Adipocyte (in vitro differentiated cells): ENCODE results near the gene TENT5C.

Source experiments
- DNase-seq: peaks from one replicate; pipeline ENCODE4 v3.0.0-alpha.2; 2015; ENCODE audit warnings: low read depth
- H3K27me3 ChIP-seq: replicated peaks from 2 replicates; pipeline ENCODE4 v1.7.0; 2013; ENCODE audit warnings: mild to moderate bottlenecking, low read length, moderate library complexity; ENCODE audit not compliant: control insufficient read depth, insufficient read depth
- H3K36me3 ChIP-seq: 2 replicates; pipeline ENCODE4 v1.7.0; 2013; ENCODE audit warnings: low read length, mild to moderate bottlenecking, moderate library complexity; ENCODE audit not compliant: control insufficient read depth, insufficient read depth, severe bottlenecking
- H3K4me1 ChIP-seq: 2 replicates; pipeline ENCODE4 v1.7.0; 2013; ENCODE audit warnings: mild to moderate bottlenecking, low read length, moderate library complexity; ENCODE audit not compliant: control insufficient read depth, insufficient read depth
- H3K4me3 ChIP-seq: 2 replicates; pipeline ENCODE4 v1.7.0; 2013; ENCODE audit warnings: mild to moderate bottlenecking, low read length, moderate library complexity
- H3K9ac ChIP-seq: 2 replicates; pipeline ENCODE4 v1.7.0; 2013; ENCODE audit warnings: mild to moderate bottlenecking, low read length, moderate library complexity
- H3K9me3 ChIP-seq: 2 replicates; pipeline ENCODE4 v1.7.0; 2013; ENCODE audit warnings: mild to moderate bottlenecking, low read length, moderate library complexity; ENCODE audit not compliant: control insufficient read depth

Gene TENT5C

DNA sequence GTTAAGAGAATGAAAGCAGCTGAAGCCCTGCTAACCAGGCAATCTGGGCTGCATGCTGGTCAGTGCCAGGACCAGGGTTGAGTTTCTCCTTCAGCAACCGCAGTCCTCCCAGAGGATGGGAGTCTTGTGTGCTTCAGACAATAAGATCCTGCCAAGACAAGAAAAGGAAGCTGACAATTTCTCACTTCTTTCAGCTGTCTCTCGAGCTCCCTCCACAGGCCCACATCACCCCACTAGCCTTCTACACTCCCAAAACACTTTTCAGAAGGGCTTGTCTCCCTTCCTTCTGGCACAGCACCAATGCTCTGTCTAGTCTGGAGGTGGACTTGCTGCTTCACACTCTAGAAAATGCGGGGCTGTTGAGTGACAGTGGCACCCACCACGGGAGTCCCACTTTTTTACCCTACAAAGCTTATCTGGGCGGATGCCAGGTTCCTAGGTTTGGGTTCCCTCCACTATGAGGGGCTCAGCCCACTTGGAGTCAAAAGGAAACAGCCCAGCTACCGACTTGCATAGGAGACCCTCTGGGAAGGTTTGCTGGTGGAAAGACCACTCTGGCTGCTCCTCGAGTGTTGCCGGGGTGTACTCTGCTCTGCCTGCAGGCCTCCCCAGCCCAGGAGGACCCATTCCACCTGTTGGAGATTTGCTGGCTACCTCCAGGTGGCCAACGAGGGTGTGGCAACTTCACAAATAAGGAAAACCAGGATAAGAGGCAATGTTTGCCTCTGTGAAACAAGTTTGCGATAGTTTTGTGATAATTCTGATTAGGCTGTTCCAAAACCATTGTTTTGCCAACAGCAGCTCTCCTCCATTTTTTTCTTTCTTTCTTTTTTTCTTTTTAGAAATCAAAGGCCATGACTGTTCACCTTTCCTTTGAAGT, 68.9 kb downstream of the TENT5C start:
- no peak overlapping the region for H3K4me3 ChIP-seq
- no peaks in the 10 kb centered on the region for H3K9me3 ChIP-seq
- no peak for DNase-seq
- no peaks in the 10 kb centered on the region for H3K36me3 ChIP-seq
- no peak overlapping the region for H3K9ac ChIP-seq
- H3K4me1 ChIP-seq = peaks cover 42% of the 10 kb centered on the region
- no peaks in the 10 kb centered on the region for H3K27me3 ChIP-seq

DNA sequence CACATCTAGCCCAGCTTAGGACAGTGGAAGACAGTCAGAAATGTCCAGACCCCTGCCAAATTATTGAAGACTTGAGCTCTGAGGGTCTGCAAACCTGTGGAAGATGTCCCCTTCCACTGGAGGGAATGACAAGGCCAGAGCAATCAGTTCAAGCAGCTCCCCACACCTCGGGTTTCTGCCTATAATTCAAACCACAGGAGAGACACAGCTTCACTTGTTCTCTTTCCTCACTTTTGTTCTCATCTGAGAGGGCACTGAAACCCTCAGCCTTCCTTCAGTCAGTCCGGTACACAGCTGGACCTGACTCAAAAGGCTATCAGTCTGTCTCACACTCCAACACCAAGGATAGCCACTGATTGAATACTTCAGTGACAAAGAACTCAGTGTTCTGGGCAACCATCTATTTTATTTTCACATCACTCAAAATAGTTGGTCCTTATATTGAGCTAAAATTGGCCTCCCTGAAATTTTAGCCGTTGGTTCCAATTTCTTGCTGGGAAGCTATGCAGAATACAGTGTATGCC, 70.1 kb downstream of the TENT5C start:
- DNase-seq = no peak
- no peaks in the 10 kb centered on the region for H3K27me3 ChIP-seq
- H3K36me3 ChIP-seq = no peaks in the 10 kb centered on the region
- no peaks in the 10 kb centered on the region for H3K9me3 ChIP-seq
- no peak overlapping the region for H3K4me3 ChIP-seq
- no peak overlapping the region for H3K9ac ChIP-seq
- peaks cover 41% of the 10 kb centered on the region for H3K4me1 ChIP-seq

DNA sequence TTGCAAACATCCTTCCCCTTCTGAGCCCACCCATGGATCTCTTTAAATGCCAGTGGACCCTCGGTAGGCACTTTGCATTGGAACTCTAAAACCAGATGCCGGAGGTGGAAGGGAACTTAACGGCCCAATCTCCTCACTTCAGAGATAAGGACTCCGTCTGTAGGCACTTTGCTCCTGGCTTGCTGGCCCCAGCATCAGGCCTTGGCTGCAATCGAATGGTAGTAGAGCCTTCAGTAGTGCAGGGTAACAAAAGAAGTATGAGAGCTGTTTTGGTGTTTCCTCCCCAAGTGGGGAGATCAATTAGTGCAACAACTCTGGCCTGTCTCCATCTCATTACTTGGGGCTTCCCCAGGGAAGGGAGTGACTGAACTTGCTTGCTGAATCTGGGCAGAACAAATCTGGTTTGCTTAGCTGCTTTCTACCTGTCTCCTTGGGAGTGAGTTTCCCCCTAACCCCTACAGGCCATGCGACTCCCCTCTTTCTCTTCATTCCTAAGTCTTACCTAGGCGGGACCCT, 70.8 kb downstream of the TENT5C start:
- H3K9ac ChIP-seq = no peak overlapping the region
- H3K36me3 ChIP-seq = no peaks in the 10 kb centered on the region
- no peaks in the 10 kb centered on the region for H3K9me3 ChIP-seq
- DNase-seq = no peak
- H3K27me3 ChIP-seq = no peaks in the 10 kb centered on the region
- H3K4me1 ChIP-seq = peaks cover 38% of the 10 kb centered on the region
- H3K4me3 ChIP-seq = no peak overlapping the region
